Activated CD8-positive, alpha-beta memory T cell treated with anti-CD3 and anti-CD28 coated beads, Interleukin-2, amount 50 U/mL, for 4 hours (primary cell): ENCODE results near the gene ODAD4.
"Not testable (repeated sequence)": the region's sequence is repeated elsewhere in the genome, so short reads cannot be mapped to it uniquely, and the experiment has no call there.

Source experiments
- DNase-seq: peaks from one replicate; pipeline ENCODE4 v3.0.0-alpha.2; 2020

The ODAD4 gene

GRCh38 chr17:41914358-41914766 lies 16.1 kb upstream of the ODAD4 start:
- no peak for DNase-seq

- DNase-seq = no peak
Measured at GRCh38 chr17:41915020-41915419, 15.4 kb upstream of the ODAD4 start.

- no peak for DNase-seq
Measured at GRCh38 chr17:41915566-41915965, 14.9 kb upstream of the ODAD4 start.

DNA sequence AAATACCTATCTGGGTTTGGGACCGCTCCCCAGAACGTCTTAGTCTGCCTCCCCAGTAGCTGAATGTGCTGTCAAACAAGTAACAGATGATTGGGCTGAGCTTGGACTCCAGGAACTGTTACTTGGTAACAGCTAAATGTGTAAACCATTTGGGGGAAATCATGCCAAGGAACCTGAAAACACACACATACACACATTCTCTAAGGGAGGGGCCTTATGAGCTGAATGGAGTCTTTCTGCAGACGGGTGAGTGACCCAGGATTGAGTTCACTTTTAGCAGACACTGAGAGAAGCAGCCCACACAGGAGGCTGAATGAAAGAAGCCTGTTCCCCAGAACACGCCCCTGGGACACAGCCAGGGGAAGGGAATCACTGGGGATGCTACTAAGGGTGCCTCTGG lies 13.2 kb upstream of the ODAD4 start:
- no peak for DNase-seq

GRCh38 chr17:41917679-41918313 lies 12.6 kb upstream of the ODAD4 start:
- DNase-seq = peak; percentile 44

GRCh38 chr17:41918314-41919164 lies 11.9 kb upstream of the ODAD4 start, which contains the start of gene ACLY:
Gene ACLY (minus strand): TSS chr17:41918951. CDS start chr17:41913873, 5,078 bp downstream.
- DNase-seq = peak; percentile 95

DNA sequence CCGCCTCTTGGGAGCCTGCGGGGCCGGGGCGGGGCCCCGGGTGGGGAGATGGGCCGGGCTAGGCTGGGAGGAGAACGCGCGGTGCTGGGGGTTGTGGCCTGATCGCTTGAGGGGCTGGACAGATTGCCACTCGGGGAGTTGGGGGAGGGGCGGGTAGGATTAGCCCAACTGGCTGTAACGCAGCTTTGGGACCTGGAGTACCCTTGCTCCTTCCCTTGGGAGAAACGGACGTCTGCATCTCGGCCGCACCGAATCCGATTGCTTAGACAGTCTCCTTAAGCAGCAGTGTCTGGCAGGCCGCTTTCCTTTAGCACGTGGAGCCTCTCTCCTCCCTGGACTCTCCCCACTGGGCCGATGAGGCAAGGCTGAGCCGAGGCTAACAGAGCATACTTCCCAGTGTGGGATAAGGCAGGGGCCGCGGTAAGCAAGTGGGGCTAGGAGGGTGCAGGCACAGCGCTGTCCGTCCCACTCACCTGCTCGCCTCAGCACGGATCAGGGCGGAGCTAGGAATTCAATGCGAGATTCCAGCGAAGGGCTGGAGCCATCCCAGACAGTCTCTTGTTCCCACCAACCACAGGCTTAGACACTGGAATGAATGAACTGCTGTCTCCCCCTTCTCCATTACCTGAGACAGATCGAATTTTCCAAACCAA lies 11.1 kb upstream of the ODAD4 start:
- DNase-seq = no peak

- DNase-seq = no peak
Measured at GRCh38 chr17:41919840-41920579, 10.4 kb upstream of the ODAD4 start.

- no peak for DNase-seq
Measured at GRCh38 chr17:41920580-41920955, 9.8 kb upstream of the ODAD4 start.

- DNase-seq = no peak
Measured at GRCh38 chr17:41925991-41926590, 4.3 kb upstream of the ODAD4 start.

- DNase-seq = no peak
Measured at GRCh38 chr17:41928693-41929251, 1.6 kb upstream of the ODAD4 start.

GRCh38 chr17:41930833-41931156 lies 378 bp downstream of the ODAD4 start:
- not testable (repeated sequence) for DNase-seq

GRCh38 chr17:41931715-41932114 lies 1.3 kb downstream of the ODAD4 start:
- not testable (repeated sequence) for DNase-seq

- DNase-seq = no peak
Measured at GRCh38 chr17:41932816-41933389, 2.5 kb downstream of the ODAD4 start.

GRCh38 chr17:41935641-41936040 lies 5.2 kb downstream of the ODAD4 start:
- no peak for DNase-seq

- no peak for DNase-seq
Measured at GRCh38 chr17:41937970-41938954, 7.8 kb downstream of the ODAD4 start.

DNA sequence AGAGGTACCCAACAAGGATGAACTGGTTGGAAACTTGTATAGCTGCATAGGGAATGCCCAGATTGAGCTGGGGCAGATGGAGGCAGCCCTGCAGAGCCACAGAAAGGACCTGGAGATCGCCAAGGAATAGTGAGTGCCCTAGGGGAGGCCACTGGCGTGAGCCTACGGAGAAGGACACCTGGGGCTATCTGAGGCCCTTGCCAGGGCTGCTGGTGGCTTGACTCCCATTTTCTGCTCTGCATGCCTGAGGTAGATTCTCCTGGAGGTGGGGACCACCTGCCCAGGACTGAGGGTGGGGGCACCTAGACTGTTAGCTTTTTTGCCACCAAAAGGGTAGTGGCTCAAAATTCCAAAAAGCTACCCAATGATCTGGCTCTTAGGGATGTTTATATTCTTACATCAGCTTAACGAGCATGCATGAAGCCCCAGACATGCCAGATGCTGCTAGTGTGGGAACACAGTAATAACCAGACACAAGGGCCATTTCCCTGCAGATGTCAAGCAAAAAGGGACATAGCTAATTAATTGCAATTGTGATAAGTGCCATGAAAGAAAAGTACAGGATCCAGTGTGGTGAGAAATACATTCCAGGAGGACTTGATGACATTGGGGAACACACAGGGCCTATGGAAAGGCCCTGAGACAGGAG lies 8.8 kb downstream of the ODAD4 start:
- DNase-seq = no peak

DNA sequence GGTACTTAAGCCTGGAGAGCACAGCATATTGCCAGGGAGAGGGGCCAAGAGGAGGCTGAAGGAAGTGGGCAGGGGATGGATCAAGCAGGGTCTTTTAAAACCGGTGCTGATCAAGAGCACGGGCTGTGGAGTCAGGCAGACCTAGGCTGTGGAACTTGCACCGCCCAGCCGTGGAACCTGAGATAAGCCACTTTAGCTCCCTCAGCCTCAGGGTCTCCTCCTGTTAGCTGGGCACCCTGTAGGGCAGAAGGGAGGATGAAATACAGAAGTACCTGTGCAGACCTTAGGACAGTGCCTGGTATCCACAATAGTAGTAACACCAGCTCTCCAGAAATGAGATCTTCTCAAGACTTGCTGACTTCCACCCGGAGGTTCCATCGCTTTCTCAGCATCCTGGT lies 9.3 kb downstream of the ODAD4 start:
- no peak for DNase-seq

DNA sequence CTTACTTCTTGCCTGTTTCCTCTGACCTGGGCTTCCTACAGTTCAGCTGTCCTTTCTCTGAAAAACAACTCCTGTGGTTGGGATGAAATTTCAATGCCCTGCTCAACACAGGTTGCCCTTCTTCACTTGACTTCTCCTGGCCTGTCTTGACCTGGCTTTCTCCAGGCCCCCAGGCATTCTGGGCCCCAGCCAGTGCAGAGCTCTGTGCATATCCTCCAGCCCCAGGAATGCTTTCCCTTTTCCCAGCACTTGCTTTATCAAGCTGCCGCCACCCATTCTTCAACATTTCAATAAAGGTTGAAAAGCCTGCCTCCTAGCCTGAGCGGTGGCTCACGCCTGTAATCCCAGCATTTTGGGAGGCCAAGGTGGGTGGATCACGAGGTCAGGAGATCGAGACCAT lies 10.8 kb downstream of the ODAD4 start:
- DNase-seq = no peak

DNA sequence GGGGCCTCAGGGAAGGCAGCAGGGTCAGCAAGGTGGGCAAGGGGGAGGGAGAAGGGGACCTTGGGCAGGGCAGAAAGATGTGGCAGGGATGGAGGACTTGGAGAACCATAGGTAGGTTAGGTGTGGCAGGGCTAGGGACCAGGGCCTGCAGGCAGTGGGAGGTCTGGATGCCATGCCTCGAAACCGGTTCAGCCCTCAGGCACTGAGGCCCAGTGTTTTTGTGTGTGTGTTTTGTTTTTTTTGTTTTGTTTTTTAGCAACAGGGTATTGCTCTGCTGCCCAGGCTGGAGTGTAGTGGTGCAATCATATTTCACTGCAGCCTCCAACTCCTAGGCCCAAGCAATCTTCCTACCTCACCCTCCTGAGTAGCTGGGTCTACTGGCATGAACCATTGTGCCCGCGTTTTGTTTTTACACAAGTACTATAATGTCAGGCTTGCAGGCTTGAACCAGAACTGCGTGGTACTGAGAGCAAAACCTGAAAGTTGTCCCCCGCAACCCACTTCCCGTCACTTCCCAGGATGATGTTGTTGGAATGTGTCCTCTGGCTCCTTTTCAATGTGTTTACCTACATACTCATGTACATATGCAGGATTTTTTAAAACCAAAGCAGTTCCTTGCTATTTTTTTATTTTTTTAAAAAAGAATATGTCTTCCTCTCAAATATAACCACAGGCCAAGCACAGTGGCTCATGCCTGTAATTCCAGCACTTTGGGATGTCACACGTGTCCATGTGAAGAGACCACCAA lies 12.4 kb downstream of the ODAD4 start:
- DNase-seq = no peak
